Kidney (tissue), 14 donors: ENCODE data around the gene CCDC77. TPM values are rescaled to one million over a fixed set of nuclear protein-coding genes. Genes with fewer than 3 reads are reported as not detected.

Experiments used
- DNase-seq, 5 donors: peaks; one replicate each; pipeline ENCODE4 v3.0.0-alpha.2; 2013 to 2020
- FAIRE-seq: peaks from 2 replicates; lab custom pipeline; 2012; peaks lifted over from hg19 to GRCh38; lab: Jason Lieb, UNC
- H3K27ac ChIP-seq, 2 donors: one replicate each; pipeline ENCODE4 v1.7.0; 2013; ENCODE audit warnings: low read depth in 2 of 2, low read length in 2 of 2, inconsistent platforms in 1 of 2
- H3K27me3 ChIP-seq: one replicate; pipeline ENCODE4 v1.7.1; 2013; ENCODE audit warnings: low read length, inconsistent platforms; ENCODE audit not compliant: control insufficient read depth, insufficient read depth
- H3K36me3 ChIP-seq, 3 donors: one replicate each; pipeline versions ENCODE4 v1.7.0 to v1.7.1; 2013; ENCODE audit warnings: low read length in 3 of 3, control low read depth in 1 of 3, inconsistent platforms in 1 of 3; ENCODE audit not compliant: insufficient read depth in 3 of 3, control insufficient read depth in 2 of 3
- H3K4me1 ChIP-seq, 3 donors: one replicate each; pipeline versions ENCODE4 v1.7.0 to v1.7.1; 2013; ENCODE audit warnings: low read length in 3 of 3, inconsistent platforms in 1 of 3, low read depth in 1 of 3; ENCODE audit not compliant: control insufficient read depth in 2 of 3, insufficient read depth in 2 of 3
- H3K4me3 ChIP-seq, 3 donors: one replicate each; pipeline versions ENCODE4 v1.7.0 to v1.8.1; 2013; ENCODE audit warnings: low read length in 3 of 3, control low read depth in 1 of 3, inconsistent platforms in 1 of 3
- H3K9ac ChIP-seq, 3 donors: one replicate each; pipeline versions ENCODE4 v1.7.0 to v1.7.1; 2013; ENCODE audit warnings: low read length in 3 of 3, control low read depth in 1 of 3, inconsistent platforms in 1 of 3
- H3K9me3 ChIP-seq, 3 donors: one replicate each; pipeline versions ENCODE4 v1.7.0 to v1.7.1; 2013; ENCODE audit warnings: low read length in 3 of 3, control low read depth in 1 of 3, inconsistent platforms in 1 of 3; ENCODE audit not compliant: control insufficient read depth in 2 of 3, insufficient read depth in 1 of 3
- intact Hi-C: fragments of 100-400 bp; cut with DNase I; formaldehyde crosslinking; loops from one replicate; pipeline ENCODE4 v1.11.1; 2022
- polyA plus RNA-seq: library from polyadenylated mRNA; stranded (reverse); fragments of 350-450 nt; fragmentation: Illumina TruSeq; extraction: RNeasy Lipid Tissue Mini Kit (QIAGEN cat#74804); gene quantifications from one replicate; pipeline ENCODE4 v1.2.3, GENCODE V29; 2014; ENCODE audit warnings: low read depth, low replicate concordance; ENCODE audit not compliant: insufficient read depth
- total RNA-seq: library from RNA; stranded (reverse); fragmentation: NEBNext Ultra II Directional; extraction: Animal tissue kit (Norgen Biotek cat#: 25700); gene quantifications from one replicate; pipeline ENCODE4 v1.2.1, GENCODE V29; 2021
- TF ChIP-seq, protein P1 (sequence below): IDR thresholded peaks from 3 replicates; pipeline ENCODE4 v1.5.1; 2012; ENCODE audit warnings: mild to moderate bottlenecking, moderate library complexity, borderline replicate concordance; ENCODE audit not compliant: insufficient read depth; ENCODE audit errors: extremely low read depth
- donor health status: control.
- donor health status: control.
- donor health status: control.
- donor health status: control.
- donor health status: control.
- donor health status: DM: yes; HTN: yes; CAD: no.
- donor health status: Normal renal cell carcinoma (clear cell type).

Gene CCDC77
- total and polyA plus RNA-seq, 2 donors from 2014 or later = 3.1 to 6.0 TPM

DNA sequence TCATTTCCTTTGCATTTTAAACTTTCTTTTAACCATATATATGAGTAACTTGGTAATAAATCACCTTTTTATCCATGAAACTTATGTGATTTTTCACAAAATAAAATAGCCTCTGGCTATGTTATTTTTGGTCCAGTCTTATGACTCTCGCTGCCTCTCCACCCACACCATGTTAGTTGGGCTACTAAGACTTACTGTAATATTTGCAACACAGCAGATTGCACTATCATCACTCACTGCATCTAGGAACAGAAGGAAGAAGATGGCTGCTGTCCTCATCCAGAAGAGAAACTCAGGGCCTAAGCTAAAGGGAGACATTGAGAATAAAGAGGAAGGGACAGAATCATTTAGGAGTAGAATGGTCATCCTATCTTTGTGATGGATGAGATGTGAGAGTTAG, 45.7 kb downstream of the CCDC77 start:
- Histone ChIP-seq H3K4me3 (no peak overlapping the region), H3K9me3 (no peaks in the 10 kb centered on the region), H3K27me3 (no peaks in the 10 kb centered on the region), H3K27ac (no peak overlapping the region), H3K4me1 (no peaks in the 10 kb centered on the region), H3K36me3 (no peaks in the 10 kb centered on the region), H3K9ac (no peak overlapping the region)
- FAIRE-seq (no peak), DNase-seq (no peak)
- TF ChIP-seq, protein P1, sequence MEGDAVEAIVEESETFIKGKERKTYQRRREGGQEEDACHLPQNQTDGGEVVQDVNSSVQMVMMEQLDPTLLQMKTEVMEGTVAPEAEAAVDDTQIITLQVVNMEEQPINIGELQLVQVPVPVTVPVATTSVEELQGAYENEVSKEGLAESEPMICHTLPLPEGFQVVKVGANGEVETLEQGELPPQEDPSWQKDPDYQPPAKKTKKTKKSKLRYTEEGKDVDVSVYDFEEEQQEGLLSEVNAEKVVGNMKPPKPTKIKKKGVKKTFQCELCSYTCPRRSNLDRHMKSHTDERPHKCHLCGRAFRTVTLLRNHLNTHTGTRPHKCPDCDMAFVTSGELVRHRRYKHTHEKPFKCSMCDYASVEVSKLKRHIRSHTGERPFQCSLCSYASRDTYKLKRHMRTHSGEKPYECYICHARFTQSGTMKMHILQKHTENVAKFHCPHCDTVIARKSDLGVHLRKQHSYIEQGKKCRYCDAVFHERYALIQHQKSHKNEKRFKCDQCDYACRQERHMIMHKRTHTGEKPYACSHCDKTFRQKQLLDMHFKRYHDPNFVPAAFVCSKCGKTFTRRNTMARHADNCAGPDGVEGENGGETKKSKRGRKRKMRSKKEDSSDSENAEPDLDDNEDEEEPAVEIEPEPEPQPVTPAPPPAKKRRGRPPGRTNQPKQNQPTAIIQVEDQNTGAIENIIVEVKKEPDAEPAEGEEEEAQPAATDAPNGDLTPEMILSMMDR = no peak
- intact Hi-C loops = no loop called here

DNA sequence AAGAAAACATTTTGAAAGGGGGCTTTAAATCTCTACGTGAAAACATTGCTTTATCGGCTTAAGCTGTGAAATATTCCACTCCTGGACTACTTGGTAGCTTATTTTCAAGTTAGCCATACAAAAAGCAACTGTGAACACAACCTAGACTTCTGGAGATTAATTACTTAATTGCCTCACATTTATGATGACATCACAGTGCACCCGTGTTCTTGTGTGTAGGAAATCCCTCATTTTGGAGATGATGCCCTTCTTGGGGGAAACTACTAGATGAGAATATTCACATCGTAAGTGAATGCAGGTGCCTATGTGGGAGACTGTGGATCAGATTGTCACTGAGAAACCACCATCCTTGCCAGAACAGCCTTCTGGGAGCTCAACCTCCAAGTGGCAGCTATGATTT, 47.8 kb downstream of the CCDC77 start:
- no peaks in the 10 kb centered on the region for H3K27me3 ChIP-seq
- no peaks in the 10 kb centered on the region for H3K4me1 ChIP-seq
- no peak overlapping the region for H3K4me3 ChIP-seq
- DNase-seq (no peak), FAIRE-seq (no peak)
- no peaks in the 10 kb centered on the region for H3K36me3 ChIP-seq
- no peaks in the 10 kb centered on the region for H3K9me3 ChIP-seq
- H3K9ac ChIP-seq = no peak overlapping the region
- H3K27ac ChIP-seq = no peak overlapping the region
- TF ChIP-seq, protein P1 = no peak
- intact Hi-C loops = no loop called here

DNA sequence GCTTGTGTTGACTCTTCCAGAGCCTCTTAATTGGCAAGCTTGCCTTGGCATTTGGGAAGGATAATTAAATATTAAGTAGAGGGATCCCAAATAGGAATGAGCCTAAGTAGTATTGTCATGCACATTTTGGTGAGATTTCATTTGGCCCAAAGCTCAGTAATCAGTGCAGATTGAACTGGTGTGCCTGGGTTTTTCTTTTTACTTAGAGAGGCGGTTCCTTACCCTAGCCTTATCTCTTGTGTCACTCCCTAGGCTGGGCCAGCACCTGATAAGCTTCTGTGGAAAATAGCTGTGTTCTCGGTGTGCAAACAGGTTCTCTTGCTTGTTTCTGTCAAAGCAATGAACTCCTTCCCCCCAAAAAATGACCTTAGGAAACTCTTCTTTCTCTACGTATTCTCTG, 49.0 kb downstream of the CCDC77 start:
- no peaks in the 10 kb centered on the region for H3K4me1 ChIP-seq
- no peaks in the 10 kb centered on the region for H3K9me3 ChIP-seq
- no peak overlapping the region for H3K4me3 ChIP-seq
- DNase-seq (no peak), FAIRE-seq (no peak)
- no peaks in the 10 kb centered on the region for H3K27me3 ChIP-seq
- H3K27ac ChIP-seq = no peak overlapping the region
- no peaks in the 10 kb centered on the region for H3K36me3 ChIP-seq
- intact Hi-C loops = loop anchor here (5.0 kb wide), 1 partner anchor 97 kb away; no protein-coding TSS in a partner anchor
- no peak overlapping the region for H3K9ac ChIP-seq
- TF ChIP-seq, protein P1 = no peak

GRCh38 chr12:452667-453210, 51.3 kb downstream of the CCDC77 start:
- DNase-seq (no peak), FAIRE-seq (no peak)
- H3K4me3 ChIP-seq = no peak overlapping the region
- H3K9ac ChIP-seq = no peak overlapping the region
- TF ChIP-seq, protein P1 = no peak
- H3K4me1 ChIP-seq = no peaks in the 10 kb centered on the region
- H3K36me3 ChIP-seq = no peaks in the 10 kb centered on the region
- no peaks in the 10 kb centered on the region for H3K27me3 ChIP-seq
- no peak overlapping the region for H3K27ac ChIP-seq
- intact Hi-C loops = loop anchor here (5.0 kb wide), 1 partner anchor 95 kb away; no protein-coding TSS in a partner anchor
- no peaks in the 10 kb centered on the region for H3K9me3 ChIP-seq
